HepG2 (cell line): ENCODE measurements around the gene NEAT1. TPM values are rescaled to one million over a fixed set of nuclear protein-coding genes. Genes with fewer than 3 reads are reported as not detected.

ENCODE experiments used
- ATF7-NPFF ChIP-seq: sonication (generic); formaldehyde crosslinking; IDR thresholded peaks from 2 replicates; pipeline ENCODE4 v1.8.1; 2023; ENCODE audit warnings: mild to moderate bottlenecking, low read depth, missing genetic modification reagents, moderate library complexity
- ATRX ChIP-seq: sonication (generic); formaldehyde crosslinking; IDR thresholded peaks from 2 replicates; pipeline ENCODE4 v1.4.0; 2020; ENCODE audit warnings: missing genetic modification reagents, borderline replicate concordance
- FOXC1 ChIP-seq: sonication (generic); formaldehyde crosslinking; IDR thresholded peaks from 2 replicates; pipeline ENCODE4 v1.8.0; 2022; ENCODE audit warnings: mild to moderate bottlenecking, missing genetic modification reagents, borderline replicate concordance
- HMG20B ChIP-seq: conservative IDR thresholded peaks from 2 replicates; pipeline ENCODE4 v1.6.1; 2016; ENCODE audit warnings: missing genetic modification reagents, missing compliant biosample characterization
- KAT7 ChIP-seq: IDR thresholded peaks from 2 replicates; pipeline ENCODE4 v1.6.1; 2018; ENCODE audit warnings: borderline replicate concordance, missing compliant biosample characterization
- MTA1 ChIP-seq: sonication (generic); formaldehyde crosslinking; IDR thresholded peaks from 2 replicates; pipeline ENCODE4 v1.4.0; 2020; ENCODE audit warnings: missing genetic modification reagents, mild to moderate bottlenecking, borderline replicate concordance
- NFRKB ChIP-seq: fragments of 450-650 bp; IDR thresholded peaks from 2 replicates; pipeline ENCODE4 v1.6.1; 2017
- NR2F2 ChIP-seq: IDR thresholded peaks from 2 replicates; pipeline ENCODE4 v1.6.1; 2012; ENCODE audit warnings: low read depth, inconsistent platforms, borderline replicate concordance
- SP4 ChIP-seq: sonication (generic); formaldehyde crosslinking; IDR thresholded peaks from 2 replicates; pipeline ENCODE4 v1.8.1; 2023; ENCODE audit warnings: mild to moderate bottlenecking, missing genetic modification reagents
- TBX2 ChIP-seq: sonication (generic); formaldehyde crosslinking; IDR thresholded peaks from 2 replicates; pipeline ENCODE4 v1.5.0; 2020; ENCODE audit warnings: missing genetic modification reagents, mild to moderate bottlenecking, borderline replicate concordance
- ZMAT3 ChIP-seq: sonication (generic); formaldehyde crosslinking; conservative IDR thresholded peaks from 2 replicates; pipeline ENCODE4 v1.7.0; 2021; ENCODE audit warnings: missing genetic modification reagents
- ZNF18 ChIP-seq: sonication (generic); formaldehyde crosslinking; IDR thresholded peaks from 2 replicates; pipeline ENCODE4 v1.8.0; 2022; ENCODE audit warnings: mild to moderate bottlenecking, missing genetic modification reagents; ENCODE audit not compliant: insufficient replicate concordance
- ZNF329 ChIP-seq: sonication (generic); formaldehyde crosslinking; IDR thresholded peaks from 2 replicates; pipeline ENCODE4 v1.9.0; 2021; ENCODE audit warnings: low read depth, mild to moderate bottlenecking, missing genetic modification reagents
- ZNF441 ChIP-seq: sonication (generic); formaldehyde crosslinking; IDR thresholded peaks from 2 replicates; pipeline ENCODE4 v1.7.0; 2021; ENCODE audit warnings: missing genetic modification reagents, borderline replicate concordance
- ZNF460 ChIP-seq: sonication (generic); formaldehyde crosslinking; IDR thresholded peaks from 2 replicates; pipeline ENCODE4 v1.5.1; 2020; ENCODE audit warnings: missing genetic modification reagents, mild to moderate bottlenecking, borderline replicate concordance
- ZNF530 ChIP-seq: sonication (generic); formaldehyde crosslinking; IDR thresholded peaks from 2 replicates; pipeline ENCODE4 v1.5.0; 2020; ENCODE audit warnings: low read depth, mild to moderate bottlenecking, missing genetic modification reagents
- ZNF569 ChIP-seq: sonication (generic); formaldehyde crosslinking; IDR thresholded peaks from 2 replicates; pipeline ENCODE4 v1.5.0; 2020; ENCODE audit warnings: mild to moderate bottlenecking, missing genetic modification reagents, moderate library complexity, borderline replicate concordance
- ZSCAN21 ChIP-seq: sonication (generic); formaldehyde crosslinking; IDR thresholded peaks from 2 replicates; pipeline ENCODE4 v1.8.0; 2022; ENCODE audit warnings: mild to moderate bottlenecking, missing genetic modification reagents, moderate library complexity, borderline replicate concordance
- polyA plus RNA-seq, 8 experiments: library from polyadenylated mRNA; depleted of rRNA in 3 of 8; stranded (reverse) in 7 of 8; unstranded in 1 of 8; fragments of >200 nt; fragmentation: Illumina TruSeq in 4 of 8; extraction: Trizol in 4 of 8; gene quantifications; 2 replicates each; pipeline versions ENCODE4 v1.2.1 to v1.2.3, GENCODE V29; 2011 to 2016; ENCODE audit warnings: low read depth in 4 of 8, missing spikeins in 1 of 8, mixed read lengths in 1 of 8; ENCODE audit not compliant: insufficient read depth in 1 of 8
- total RNA-seq, 5 experiments: library from RNA; depleted of rRNA; stranded (reverse); fragments of >200 nt; fragmentation: Illumina TruSeq; extraction: Trizol; gene quantifications; 2 replicates each; pipeline ENCODE4 v1.2.3, GENCODE V29; 2016; ENCODE audit warnings: low read depth in 1 of 5
- TF ChIP-seq, protein P1 (sequence below): sonication (generic); formaldehyde crosslinking; conservative IDR thresholded peaks from 2 replicates; pipeline ENCODE4 v1.4.0; 2020; ENCODE audit warnings: mild to moderate bottlenecking, missing genetic modification reagents, moderate library complexity
- TF ChIP-seq, protein P2 (sequence below): IDR thresholded peaks from 2 replicates; pipeline ENCODE4 v1.6.1; 2016
- TF ChIP-seq, protein P3 (sequence below): sonication (generic); formaldehyde crosslinking; IDR thresholded peaks from 2 replicates; pipeline ENCODE4 v1.8.0; 2022; ENCODE audit warnings: low read depth, missing genetic modification reagents
- TF ChIP-seq, protein P4 (sequence below): IDR thresholded peaks from 2 replicates; pipeline ENCODE4 v1.6.1; 2016; ENCODE audit warnings: low read depth, borderline replicate concordance

NEAT1 gene
- total and polyA plus RNA-seq, 2 of the 13 experiments (the other 11 are each of a cell fraction or from before 2014, with no cell fraction given): 20.5 to 41.2 TPM

- TF ChIP-seq, protein P1, sequence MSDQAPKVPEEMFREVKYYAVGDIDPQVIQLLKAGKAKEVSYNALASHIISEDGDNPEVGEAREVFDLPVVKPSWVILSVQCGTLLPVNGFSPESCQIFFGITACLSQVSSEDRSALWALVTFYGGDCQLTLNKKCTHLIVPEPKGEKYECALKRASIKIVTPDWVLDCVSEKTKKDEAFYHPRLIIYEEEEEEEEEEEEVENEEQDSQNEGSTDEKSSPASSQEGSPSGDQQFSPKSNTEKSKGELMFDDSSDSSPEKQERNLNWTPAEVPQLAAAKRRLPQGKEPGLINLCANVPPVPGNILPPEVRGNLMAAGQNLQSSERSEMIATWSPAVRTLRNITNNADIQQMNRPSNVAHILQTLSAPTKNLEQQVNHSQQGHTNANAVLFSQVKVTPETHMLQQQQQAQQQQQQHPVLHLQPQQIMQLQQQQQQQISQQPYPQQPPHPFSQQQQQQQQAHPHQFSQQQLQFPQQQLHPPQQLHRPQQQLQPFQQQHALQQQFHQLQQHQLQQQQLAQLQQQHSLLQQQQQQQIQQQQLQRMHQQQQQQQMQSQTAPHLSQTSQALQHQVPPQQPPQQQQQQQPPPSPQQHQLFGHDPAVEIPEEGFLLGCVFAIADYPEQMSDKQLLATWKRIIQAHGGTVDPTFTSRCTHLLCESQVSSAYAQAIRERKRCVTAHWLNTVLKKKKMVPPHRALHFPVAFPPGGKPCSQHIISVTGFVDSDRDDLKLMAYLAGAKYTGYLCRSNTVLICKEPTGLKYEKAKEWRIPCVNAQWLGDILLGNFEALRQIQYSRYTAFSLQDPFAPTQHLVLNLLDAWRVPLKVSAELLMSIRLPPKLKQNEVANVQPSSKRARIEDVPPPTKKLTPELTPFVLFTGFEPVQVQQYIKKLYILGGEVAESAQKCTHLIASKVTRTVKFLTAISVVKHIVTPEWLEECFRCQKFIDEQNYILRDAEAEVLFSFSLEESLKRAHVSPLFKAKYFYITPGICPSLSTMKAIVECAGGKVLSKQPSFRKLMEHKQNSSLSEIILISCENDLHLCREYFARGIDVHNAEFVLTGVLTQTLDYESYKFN (CRISPR knock-in tag): no peak; the same call in none of the 2 replicates
- TF ChIP-seq ZNF18 (no peak), MTA1 (CRISPR knock-in tag) (0 out of 2 replicates have a peak, but pooled peaks have one; percentile 48), ATF7-NPFF (CRISPR knock-in tag) (no peak; the same call in 1 of the 2 replicates), NFRKB (no peak), ZSCAN21 (CRISPR knock-in tag) (no peak), HMG20B (CRISPR knock-in tag) (no peak), ZNF441 (CRISPR knock-in tag) (no peak), TBX2 (no peak), ZMAT3 (CRISPR knock-in tag) (no peak), SP4 (no peak), ZNF329 (CRISPR knock-in tag) (no peak), ZNF569 (CRISPR knock-in tag) (no peak), ATRX (CRISPR knock-in tag) (no peak), ZNF530 (CRISPR knock-in tag) (no peak), KAT7 (CRISPR knock-in tag) (no peak), NR2F2 (no peak), ZNF460 (CRISPR knock-in tag) (no peak), FOXC1 (CRISPR knock-in tag) (no peak)
- TF ChIP-seq, protein P2, sequence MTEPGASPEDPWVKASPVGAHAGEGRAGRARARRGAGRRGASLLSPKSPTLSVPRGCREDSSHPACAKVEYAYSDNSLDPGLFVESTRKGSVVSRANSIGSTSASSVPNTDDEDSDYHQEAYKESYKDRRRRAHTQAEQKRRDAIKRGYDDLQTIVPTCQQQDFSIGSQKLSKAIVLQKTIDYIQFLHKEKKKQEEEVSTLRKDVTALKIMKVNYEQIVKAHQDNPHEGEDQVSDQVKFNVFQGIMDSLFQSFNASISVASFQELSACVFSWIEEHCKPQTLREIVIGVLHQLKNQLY (CRISPR knock-in tag): no peak
- TF ChIP-seq, protein P3, sequence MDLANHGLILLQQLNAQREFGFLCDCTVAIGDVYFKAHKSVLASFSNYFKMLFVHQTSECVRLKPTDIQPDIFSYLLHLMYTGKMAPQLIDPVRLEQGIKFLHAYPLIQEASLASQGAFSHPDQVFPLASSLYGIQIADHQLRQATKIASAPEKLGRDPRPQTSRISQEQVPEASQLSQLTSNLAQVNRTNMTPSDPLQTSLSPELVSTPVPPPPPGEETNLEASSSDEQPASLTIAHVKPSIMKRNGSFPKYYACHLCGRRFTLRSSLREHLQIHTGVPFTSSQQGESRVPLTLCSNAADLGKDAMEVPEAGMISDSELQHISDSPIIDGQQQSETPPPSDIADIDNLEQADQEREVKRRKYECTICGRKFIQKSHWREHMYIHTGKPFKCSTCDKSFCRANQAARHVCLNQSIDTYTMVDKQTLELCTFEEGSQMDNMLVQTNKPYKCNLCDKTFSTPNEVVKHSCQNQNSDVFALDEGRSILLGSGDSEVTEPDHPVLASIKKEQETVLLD (CRISPR knock-in tag): no peak
- TF ChIP-seq, protein P4, sequence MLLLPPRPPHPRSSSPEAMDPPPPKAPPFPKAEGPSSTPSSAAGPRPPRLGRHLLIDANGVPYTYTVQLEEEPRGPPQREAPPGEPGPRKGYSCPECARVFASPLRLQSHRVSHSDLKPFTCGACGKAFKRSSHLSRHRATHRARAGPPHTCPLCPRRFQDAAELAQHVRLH (CRISPR knock-in tag): no peak
Observed at GRCh38 chr11:65415499-65416340, 6.9 kb upstream of the NEAT1 start (continued).
